B cell (primary cell): ENCODE data around the gene SPOP. TPM values are rescaled to one million over a fixed set of nuclear protein-coding genes. Genes with fewer than 3 reads are reported as not detected.

Experiments
- ATAC-seq: fragments of 200-7000 bp; cut with Tn5 transposase; one replicate; pipeline ENCODE4 v1.10.0; 2021; ENCODE audit warnings: low read depth, mild to moderate bottlenecking, moderate number of reproducible peaks, moderate library complexity
- CTCF ChIA-PET: fragments of 350-600 bp; sonication (Branson Sonifier 250); formaldehyde crosslinking; loops from one replicate; lab custom pipeline; 2021; ENCODE audit warnings: antibody characterized with exemption, inconsistent platforms; lab: Charles Lee
- POLR2A ChIA-PET: fragments of 350-600 bp; sonication (Branson Sonifier 250); formaldehyde crosslinking; loops from one replicate; lab custom pipeline; 2021; ENCODE audit warnings: antibody characterized with exemption; lab: Charles Lee
- DNase-seq: peaks from one replicate; pipeline ENCODE4 v3.0.0; 2013
- H2AFZ ChIP-seq: 2 replicates; pipeline ENCODE4 v1.6.1; 2012; ENCODE audit warnings: mild to moderate bottlenecking, low read depth, low read length; ENCODE audit not compliant: insufficient read depth, poor library complexity, severe bottlenecking
- H3K27ac ChIP-seq, 2 donors: 1 replicate in 1 of 2; 2 replicates in 1 of 2; pipeline ENCODE4 v1.5.1; 2012 to 2013; ENCODE audit warnings: low read length in 2 of 2, mild to moderate bottlenecking in 2 of 2, moderate library complexity in 1 of 2
- H3K27me3 ChIP-seq, 4 experiments: fragments of 200-600 bp in 1 of 4; sonication (generic) in 1 of 4; replicated peaks in 1 of 4; 1 replicate in 2 of 4; 2 replicates in 2 of 4; pipeline versions ENCODE4 v1.6.1 to v1.7.0; 2013 to 2016; ENCODE audit warnings: low read length in 3 of 4, mild to moderate bottlenecking in 2 of 4, mixed read lengths in 1 of 4, moderate library complexity in 1 of 4; ENCODE audit not compliant: insufficient read depth in 4 of 4, control insufficient read depth in 3 of 4; ENCODE audit errors: control extremely low read depth in 1 of 4
- H3K36me3 ChIP-seq, 2 experiments: replicated peaks in 1 of 2; 1 replicate in 1 of 2; 2 replicates in 1 of 2; pipeline versions ENCODE4 v1.6.1 to v1.7.1; 2013; ENCODE audit warnings: low read length in 1 of 2; ENCODE audit not compliant: insufficient read depth in 2 of 2, control insufficient read depth in 1 of 2; ENCODE audit errors: control extremely low read depth in 1 of 2, extremely low read depth in 1 of 2
- H3K4me1 ChIP-seq, 2 donors: fragments of 200-600 bp in 1 of 2; sonication (generic) in 1 of 2; 1 replicate in 1 of 2; 2 replicates in 1 of 2; pipeline versions ENCODE4 v1.5.1 to v1.6.1; 2013 to 2017; ENCODE audit warnings: low read length in 2 of 2; ENCODE audit not compliant: control insufficient read depth in 2 of 2, insufficient read depth in 2 of 2
- H3K4me2 ChIP-seq: replicated peaks from 2 replicates; pipeline ENCODE3; 2012; ENCODE audit warnings: mild to moderate bottlenecking, low read depth, low read length; ENCODE audit not compliant: poor library complexity, severe bottlenecking
- H3K4me3 ChIP-seq, 5 experiments: fragments of 200-600 bp in 1 of 5; sonication (generic) in 1 of 5; 1 replicate in 3 of 5; 2 replicates in 2 of 5; pipeline versions ENCODE4 v1.5.1 to v1.7.0; 2011 to 2016; ENCODE audit warnings: low read length in 4 of 5, mild to moderate bottlenecking in 4 of 5, low read depth in 2 of 5, control low read depth in 1 of 5, moderate library complexity in 1 of 5; ENCODE audit not compliant: insufficient read depth in 1 of 5; ENCODE audit errors: control extremely low read depth in 1 of 5, extremely low read depth in 1 of 5
- H3K79me2 ChIP-seq: fragments of 200-600 bp; sonication (generic); one replicate; pipeline ENCODE4 v1.6.0; 2016; ENCODE audit warnings: low read length; ENCODE audit not compliant: control insufficient read depth, insufficient read depth
- H3K9ac ChIP-seq: fragments of 200-600 bp; sonication (generic); 2 replicates; pipeline ENCODE4 v1.6.1; 2017; ENCODE audit warnings: mild to moderate bottlenecking, low read length, moderate library complexity
- H3K9me3 ChIP-seq, 3 donors: one replicate each; pipeline versions ENCODE4 v1.6.1 to v1.7.1; 2013; ENCODE audit warnings: low read length in 2 of 3; ENCODE audit not compliant: control insufficient read depth in 2 of 3, insufficient read depth in 1 of 3; ENCODE audit errors: control extremely low read depth in 1 of 3
- H4K20me1 ChIP-seq: 2 replicates; pipeline ENCODE4 v1.6.0; 2012; ENCODE audit warnings: mild to moderate bottlenecking, low read length; ENCODE audit not compliant: insufficient read depth, control insufficient read depth, poor library complexity, severe bottlenecking
- H3K27ac Mint-ChIP-seq: one replicate; pipeline ENCODE4 v1.8.0; 2021; ENCODE audit warnings: mixed read lengths
- H3K27me3 Mint-ChIP-seq: one replicate; pipeline ENCODE4 v1.8.0; 2021; ENCODE audit warnings: mixed read lengths
- H3K4me1 Mint-ChIP-seq: one replicate; pipeline ENCODE4 v1.8.0; 2021; ENCODE audit warnings: mixed read lengths
- H3K4me3 Mint-ChIP-seq: one replicate; pipeline ENCODE4 v1.8.0; 2021; ENCODE audit warnings: mixed read lengths
- H3K9me3 Mint-ChIP-seq: one replicate; pipeline ENCODE4 v1.8.0; 2022; ENCODE audit warnings: mixed read lengths; ENCODE audit not compliant: insufficient read depth
- CTCF ChIP-seq: fragments of 200-600 bp; IDR thresholded peaks from one replicate; pipeline ENCODE4 v1.8.0; 2022; ENCODE audit warnings: antibody characterized with exemption, mild to moderate bottlenecking
- EZH2 ChIP-seq: IDR thresholded peaks from 2 replicates; pipeline ENCODE4 v1.6.1; 2012; ENCODE audit warnings: borderline replicate concordance, low read depth, mild to moderate bottlenecking, moderate library complexity, low read length; ENCODE audit not compliant: insufficient read depth, poor library complexity, severe bottlenecking
- WGBS: methylation state at CpG from one replicate; pipeline ENCODE4 v1.1.5; 2013; ENCODE audit warnings: missing lambda C conversion rate; ENCODE audit not compliant: insufficient coverage; 5-methylcytosine and 5-hydroxymethylcytosine counted together
- intact Hi-C: fragments of 100-400 bp; cut with micrococcal nuclease; formaldehyde crosslinking; loops from one replicate; pipeline ENCODE4 v1.10.0; 2022
- polyA plus RNA-seq: library from polyadenylated mRNA; depleted of rRNA; stranded (reverse); fragments of >200 nt; gene quantifications from 2 replicates; pipeline ENCODE4 v1.2.3, GENCODE V29; 2012
- total RNA-seq, 2 donors: library from RNA; stranded (reverse); fragments of 120-200 nt in 1 of 2; gene quantifications; 1 replicate in 1 of 2; 2 replicates in 1 of 2; pipeline versions ENCODE4 v1.2.3 to v1.2.4, GENCODE V29; 2013 to 2022

The SPOP gene
- total and polyA plus RNA-seq, 2 donors (not counting 1 experiment from before 2014, with no cell fraction given): 27.0 to 72.1 TPM

DNA sequence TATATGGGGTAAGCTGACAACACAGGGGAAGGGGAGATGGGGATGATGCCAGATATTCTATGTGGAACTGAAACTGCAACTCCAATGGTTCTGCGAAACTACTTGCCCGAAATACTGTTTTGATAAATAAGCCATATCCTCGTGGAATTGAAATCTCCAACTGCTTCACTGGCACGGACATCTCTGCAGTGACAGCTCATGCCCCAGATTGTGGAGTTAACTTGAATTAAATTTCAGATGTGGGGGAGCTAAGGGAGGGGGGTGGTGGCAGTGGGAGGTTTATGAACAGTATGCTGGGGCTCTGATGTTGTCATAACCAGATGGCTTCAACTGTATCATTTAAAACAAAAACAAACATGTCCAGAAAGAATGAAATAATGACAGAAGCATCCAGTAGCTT, 80.5 kb downstream of the SPOP start:
- CTCF ChIA-PET: interaction anchor here (0.9 kb wide), 1 partner anchor 99 kb away, joined by 4 read pairs; no protein-coding TSS in a partner anchor
- H3K9me3 ChIP-seq: no peaks in the 10 kb centered on the region
- no peak overlapping the region for H3K4me2 ChIP-seq
- H3K9me3 Mint-ChIP-seq: no peaks in the 10 kb centered on the region
- H2AFZ ChIP-seq: no peak overlapping the region
- H3K79me2 ChIP-seq: no peaks in the 10 kb centered on the region
- no peaks in the 10 kb centered on the region for H3K27me3 ChIP-seq
- intact Hi-C loops: no loop called here
- no peak overlapping the region for H3K27ac ChIP-seq
- no peak overlapping the region for H3K4me3 ChIP-seq
- POLR2A ChIA-PET: no interaction called here
- H3K4me1 ChIP-seq: no peaks in the 10 kb centered on the region
- DNase-seq (no peak), ATAC-seq (no peak)
- WGBS: 100% methylated on average over 3 of the region's 4 CpGs
- peaks cover 13 to 68% of the 10 kb centered on the region in 2 experiments for H3K36me3 ChIP-seq
- no peaks in the 10 kb centered on the region for H3K4me1 Mint-ChIP-seq
- H3K9ac ChIP-seq: no peak overlapping the region
- no peak overlapping the region for H3K4me3 Mint-ChIP-seq
- no peak for TF ChIP-seq EZH2
- no peak for TF ChIP-seq CTCF
- no peaks in the 10 kb centered on the region for H4K20me1 ChIP-seq
- H3K27ac Mint-ChIP-seq: no peak overlapping the region
- no peaks in the 10 kb centered on the region for H3K27me3 Mint-ChIP-seq

DNA sequence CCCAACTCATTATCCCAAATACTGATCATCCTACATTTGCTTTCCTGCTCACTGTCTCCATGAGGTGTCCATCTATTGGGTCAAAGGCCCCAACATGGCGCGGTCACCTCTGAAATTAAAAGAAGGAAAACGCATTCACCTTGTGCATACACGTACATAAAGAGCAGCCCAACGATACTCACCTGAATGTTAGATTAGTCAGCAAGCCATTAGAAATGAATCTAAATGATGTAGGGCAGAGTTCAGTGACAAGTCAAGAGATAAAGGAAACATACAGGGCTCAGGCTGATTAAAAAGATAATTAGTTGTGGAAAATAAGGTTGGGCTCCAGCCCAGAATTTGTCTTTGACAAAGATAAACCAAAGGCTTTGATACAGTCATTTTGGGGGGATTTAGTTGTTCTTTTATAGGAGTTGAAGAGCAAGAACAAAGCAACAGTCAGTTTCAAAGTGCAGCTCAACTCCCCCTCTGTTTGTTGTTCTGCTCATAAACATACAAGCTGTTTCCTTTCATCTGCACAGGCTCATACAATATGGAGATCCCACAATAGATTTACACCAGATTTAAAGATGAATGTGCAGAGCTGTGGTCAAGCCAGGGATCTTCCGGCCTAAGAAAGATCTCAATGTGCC, 81.2 kb downstream of the SPOP start:
- H3K36me3 ChIP-seq: peaks cover 7 to 60% of the 10 kb centered on the region in 2 experiments
- Mint-ChIP-seq H3K9me3 (no peaks in the 10 kb centered on the region), H3K27me3 (no peaks in the 10 kb centered on the region), H3K4me3 (no peak overlapping the region), H3K27ac (no peak overlapping the region), H3K4me1 (no peaks in the 10 kb centered on the region)
- H3K4me2 ChIP-seq: no peak overlapping the region
- H3K27me3 ChIP-seq: no peaks in the 10 kb centered on the region
- 96% methylated on average over 5 of the region's 6 CpGs for WGBS
- H3K27ac ChIP-seq: no peak overlapping the region
- DNase-seq (no peak), ATAC-seq (no peak)
- intact Hi-C loops: no loop called here
- H3K4me3 ChIP-seq: no peak overlapping the region
- H2AFZ ChIP-seq: no peak overlapping the region
- no peak for TF ChIP-seq CTCF
- no peak for TF ChIP-seq EZH2
- H4K20me1 ChIP-seq: no peaks in the 10 kb centered on the region
- no peaks in the 10 kb centered on the region for H3K79me2 ChIP-seq
- H3K4me1 ChIP-seq: no peaks in the 10 kb centered on the region
- no peaks in the 10 kb centered on the region for H3K9me3 ChIP-seq
- CTCF ChIA-PET: interaction anchor here (1.1 kb wide), 1 partner anchor 29 kb away, joined by 3 read pairs; no protein-coding TSS in a partner anchor
- POLR2A ChIA-PET: no interaction called here
- no peak overlapping the region for H3K9ac ChIP-seq
